ENCODE results near the gene OSBPL2.

Gene OSBPL2

GRCh38 chr20:62237801-62238568, at the start of gene OSBPL2:
OSBPL2 (plus strand) TSS chr20:62238521; CDS start chr20:62256185, 17,664 bp downstream.
- Mint-ChIP-seq H3K36me3 (ENCODE audit: low read depth) (peaks cover 3% of the 10 kb centered on the region), H3K9me3 (no peaks in the 10 kb centered on the region), H3K27ac (peak within 1 kb of the TSS; percentile 70), H3K4me1 (ENCODE audit: low read depth) (peaks cover 20% of the 10 kb centered on the region), H3K4me3 (peak within 1 kb of the TSS; percentile 76), H3K27me3 (ENCODE audit: low read depth) (no peaks in the 10 kb centered on the region)

GRCh38 chr20:62190639-62191411, 47.5 kb upstream of the OSBPL2 start:
- H3K4me1 Mint-ChIP-seq (ENCODE audit: low read depth): peaks cover 6% of the 10 kb centered on the region
- H3K27ac Mint-ChIP-seq: no peak overlapping the region
- H3K9me3 Mint-ChIP-seq: no peaks in the 10 kb centered on the region
- no peak overlapping the region for H3K4me3 Mint-ChIP-seq
- H3K27me3 Mint-ChIP-seq (ENCODE audit: low read depth): no peaks in the 10 kb centered on the region
- peaks cover 16% of the 10 kb centered on the region for H3K36me3 Mint-ChIP-seq (ENCODE audit: low read depth)

- Mint-ChIP-seq H3K4me3 (no peak overlapping the region), H3K4me1 (ENCODE audit: low read depth) (peaks cover 1% of the 10 kb centered on the region), H3K27me3 (ENCODE audit: low read depth) (no peaks in the 10 kb centered on the region), H3K27ac (no peak overlapping the region), H3K9me3 (no peaks in the 10 kb centered on the region), H3K36me3 (ENCODE audit: low read depth) (peaks cover 14% of the 10 kb centered on the region)
Observed at GRCh38 chr20:62191781-62192559, 46.4 kb upstream of the OSBPL2 start.

- Mint-ChIP-seq H3K9me3 (no peaks in the 10 kb centered on the region), H3K36me3 (ENCODE audit: low read depth) (peaks cover 14% of the 10 kb centered on the region), H3K27ac (no peak overlapping the region), H3K4me3 (no peak overlapping the region), H3K27me3 (ENCODE audit: low read depth) (no peaks in the 10 kb centered on the region), H3K4me1 (ENCODE audit: low read depth) (no peaks in the 10 kb centered on the region)
Observed at GRCh38 chr20:62192635-62193034, 45.7 kb upstream of the OSBPL2 start.

- Mint-ChIP-seq H3K27me3 (ENCODE audit: low read depth) (no peaks in the 10 kb centered on the region), H3K27ac (no peak overlapping the region), H3K9me3 (no peaks in the 10 kb centered on the region), H3K36me3 (ENCODE audit: low read depth) (peaks cover 14% of the 10 kb centered on the region), H3K4me3 (no peak overlapping the region), H3K4me1 (ENCODE audit: low read depth) (no peaks in the 10 kb centered on the region)
Observed at GRCh38 chr20:62193079-62194025, 45.0 kb upstream of the OSBPL2 start.

GRCh38 chr20:62195075-62195405, 43.3 kb upstream of the OSBPL2 start:
- no peak overlapping the region for H3K4me3 Mint-ChIP-seq
- peaks cover 24% of the 10 kb centered on the region for H3K36me3 Mint-ChIP-seq (ENCODE audit: low read depth)
- no peaks in the 10 kb centered on the region for H3K27me3 Mint-ChIP-seq (ENCODE audit: low read depth)
- no peak overlapping the region for H3K27ac Mint-ChIP-seq
- H3K9me3 Mint-ChIP-seq: no peaks in the 10 kb centered on the region
- H3K4me1 Mint-ChIP-seq (ENCODE audit: low read depth): no peaks in the 10 kb centered on the region

- Mint-ChIP-seq H3K9me3 (no peaks in the 10 kb centered on the region), H3K27me3 (ENCODE audit: low read depth) (no peaks in the 10 kb centered on the region), H3K36me3 (ENCODE audit: low read depth) (peaks cover 25% of the 10 kb centered on the region), H3K27ac (no peak overlapping the region), H3K4me1 (ENCODE audit: low read depth) (no peaks in the 10 kb centered on the region), H3K4me3 (no peak overlapping the region)
Observed at GRCh38 chr20:62195736-62196135, 42.6 kb upstream of the OSBPL2 start.

GRCh38 chr20:62196286-62196685, 42.0 kb upstream of the OSBPL2 start:
- Mint-ChIP-seq H3K4me3 (no peak overlapping the region), H3K27me3 (ENCODE audit: low read depth) (no peaks in the 10 kb centered on the region), H3K4me1 (ENCODE audit: low read depth) (no peaks in the 10 kb centered on the region), H3K27ac (no peak overlapping the region), H3K9me3 (no peaks in the 10 kb centered on the region), H3K36me3 (ENCODE audit: low read depth) (peaks cover 25% of the 10 kb centered on the region)

- Mint-ChIP-seq H3K4me1 (ENCODE audit: low read depth) (peaks cover 1% of the 10 kb centered on the region), H3K27ac (no peak overlapping the region), H3K4me3 (no peak overlapping the region), H3K27me3 (ENCODE audit: low read depth) (no peaks in the 10 kb centered on the region), H3K36me3 (ENCODE audit: low read depth) (peaks cover 31% of the 10 kb centered on the region), H3K9me3 (no peaks in the 10 kb centered on the region)
Observed at GRCh38 chr20:62197311-62197710, 41.0 kb upstream of the OSBPL2 start.

GRCh38 chr20:62197801-62198200, 40.5 kb upstream of the OSBPL2 start:
- H3K36me3 Mint-ChIP-seq (ENCODE audit: low read depth): peaks cover 31% of the 10 kb centered on the region
- H3K4me1 Mint-ChIP-seq (ENCODE audit: low read depth): peaks cover 1% of the 10 kb centered on the region
- no peaks in the 10 kb centered on the region for H3K27me3 Mint-ChIP-seq (ENCODE audit: low read depth)
- no peak overlapping the region for H3K27ac Mint-ChIP-seq
- no peak overlapping the region for H3K4me3 Mint-ChIP-seq
- H3K9me3 Mint-ChIP-seq: no peaks in the 10 kb centered on the region

GRCh38 chr20:62198496-62198895, 39.8 kb upstream of the OSBPL2 start:
- Mint-ChIP-seq H3K4me3 (no peak overlapping the region), H3K4me1 (ENCODE audit: low read depth) (peaks cover 1% of the 10 kb centered on the region), H3K36me3 (ENCODE audit: low read depth) (peaks cover 31% of the 10 kb centered on the region), H3K27me3 (ENCODE audit: low read depth) (no peaks in the 10 kb centered on the region), H3K27ac (no peak overlapping the region), H3K9me3 (no peaks in the 10 kb centered on the region)

GRCh38 chr20:62198931-62199330, 39.4 kb upstream of the OSBPL2 start:
- Mint-ChIP-seq H3K36me3 (ENCODE audit: low read depth) (peaks cover 32% of the 10 kb centered on the region), H3K27ac (no peak overlapping the region), H3K4me3 (no peak overlapping the region), H3K4me1 (ENCODE audit: low read depth) (peaks cover 1% of the 10 kb centered on the region), H3K27me3 (ENCODE audit: low read depth) (no peaks in the 10 kb centered on the region), H3K9me3 (no peaks in the 10 kb centered on the region)

- Mint-ChIP-seq H3K36me3 (ENCODE audit: low read depth) (peaks cover 28% of the 10 kb centered on the region), H3K4me1 (ENCODE audit: low read depth) (peaks cover 1% of the 10 kb centered on the region), H3K4me3 (no peak overlapping the region)
Observed at GRCh38 chr20:62200491-62201172, 37.7 kb upstream of the OSBPL2 start.

More at GRCh38 chr20:62200491-62201172, 37.7 kb upstream of the OSBPL2 start:
- Mint-ChIP-seq H3K9me3 (no peaks in the 10 kb centered on the region), H3K27me3 (ENCODE audit: low read depth) (no peaks in the 10 kb centered on the region), H3K27ac (no peak overlapping the region)
